Lower leg skin (tissue), 4 donors: Measurements from ENCODE around the gene HOXA5. TPM values are rescaled to one million over a fixed set of nuclear protein-coding genes. Genes with fewer than 3 reads are reported as not detected.

Source experiments
- DNase-seq, 2 donors: peaks; one replicate each; pipeline ENCODE4 v3.0.0-alpha.2; 2019; ENCODE audit warnings: low spot score in 2 of 2
- H3K4me3 ChIP-seq: fragments of 200-600 bp; sonication (generic); 2 replicates; pipeline ENCODE4 v1.5.1; 2017; ENCODE audit warnings: mild to moderate bottlenecking, low read depth; ENCODE audit not compliant: poor library complexity, severe bottlenecking
- CTCF ChIP-seq, 3 donors: fragments of 450-650 bp; IDR thresholded peaks; one replicate each; pipeline ENCODE4 v1.5.1; 2016; ENCODE audit warnings: antibody characterized with exemption in 3 of 3, mild to moderate bottlenecking in 3 of 3, moderate library complexity in 2 of 3
- POLR2A ChIP-seq, 2 donors: fragments of 450-650 bp; IDR thresholded peaks; one replicate each; pipeline ENCODE4 v1.6.1; 2016 to 2017; ENCODE audit warnings: antibody characterized with exemption in 2 of 2, mild to moderate bottlenecking in 1 of 2, moderate library complexity in 1 of 2
- WGBS, 2 donors: methylation state at CpG; one replicate each; pipeline ENCODE4 v1.1.5; 2018; 5-methylcytosine and 5-hydroxymethylcytosine counted together
- intact Hi-C: fragments of 100-400 bp; cut with DNase I; formaldehyde crosslinking; loops from one replicate; pipeline ENCODE4 v1.15.0; 2023; ENCODE audit warnings: low total_unique reads
- total RNA-seq, 4 donors: library from RNA; depleted of rRNA; stranded (reverse); fragments of >200 nt; gene quantifications; one replicate each; pipeline ENCODE4 v1.1.0, GENCODE V29; 2016

HOXA5 gene
- total RNA-seq, 4 donors from 2014 or later: 5.1 to 15.1 (median 6.1) TPM

GRCh38 chr7:27183682-27184336 lies 40.3 kb upstream of the HOXA5 start:
- peak overlapping the region; percentile 41 for H3K4me3 ChIP-seq
- intact Hi-C loops: no loop called here
- TF ChIP-seq CTCF (IDR thresholded peaks at IDR 0.05) (no peak), POLR2A (IDR thresholded peaks at IDR 0.05) (no peak)
- DNase-seq: peak; percentile 22 to 78
- WGBS, 2 donors: 2% methylated on average over 30 of the region's 30 CpGs

GRCh38 chr7:27182861-27183681 lies 39.6 kb upstream of the HOXA5 start:
- no peak overlapping the region for H3K4me3 ChIP-seq
- intact Hi-C loops: no loop called here
- TF ChIP-seq POLR2A (IDR thresholded peaks at IDR 0.05) (no peak), CTCF (IDR thresholded peaks at IDR 0.05) (no peak)
- 29 to 30% methylated on average over 32 to 37 of the region's 39 CpGs for WGBS, 2 donors
- peak in 1 of 2 donors; percentile 84 for DNase-seq

GRCh38 chr7:27182285-27182841 lies 38.9 kb upstream of the HOXA5 start:
- 71 to 81% methylated on average over 4 of the region's 4 CpGs for WGBS, 2 donors
- DNase-seq: peak in 1 of 2 donors; percentile 72
- TF ChIP-seq POLR2A (IDR thresholded peaks at IDR 0.05): no peak
- no peak for TF ChIP-seq CTCF (IDR thresholded peaks at IDR 0.05)
- no peak overlapping the region for H3K4me3 ChIP-seq
- intact Hi-C loops: no loop called here

GRCh38 chr7:27181795-27182275 lies 38.4 kb upstream of the HOXA5 start:
- 81% methylated on average over 4 of the region's 4 CpGs for whole genome bisulfite sequencing, 2 donors
- intact Hi-C loops: no loop called here
- H3K4me3 ChIP-seq: no peak overlapping the region
- peak in 1 of 2 donors; percentile 85 for DNase-seq
- TF ChIP-seq POLR2A (IDR thresholded peaks at IDR 0.05) (no peak), CTCF (IDR thresholded peaks at IDR 0.05) (no peak)

GRCh38 chr7:27180431-27181420 lies 37.2 kb upstream of the HOXA5 start:
- intact Hi-C loops: no loop called here
- WGBS, 2 donors: 81 to 82% methylated on average over 12 of the region's 12 CpGs
- TF ChIP-seq POLR2A (IDR thresholded peaks at IDR 0.05) (no peak), CTCF (IDR thresholded peaks at IDR 0.05) (no peak)
- H3K4me3 ChIP-seq: no peak overlapping the region
- DNase-seq: peak in 1 of 2 donors; percentile 86
